Measurements from ENCODE around the gene KCNK3.

KCNK3 gene

GRCh38 chr2:26767894-26768487, 75.5 kb downstream of the KCNK3 start:
- H4K20me1 ChIP-seq (ENCODE audit: insufficient read depth): no peaks in the 10 kb centered on the region

GRCh38 chr2:26768759-26769088, 76.2 kb downstream of the KCNK3 start:
- TF ChIP-seq CTCF (conservative IDR thresholded peaks at IDR 0.05; ENCODE audit: low read depth, low read length): no peak
- Histone ChIP-seq H4K20me1 (ENCODE audit: insufficient read depth) (no peaks in the 10 kb centered on the region), H3K4me1 (ENCODE audit: low read depth, poor library complexity, severe bottlenecking) (peaks cover 72% of the 10 kb centered on the region), H3K36me3 (ENCODE audit: insufficient read depth) (no peaks in the 10 kb centered on the region), H3K27ac (no peak overlapping the region), H3K4me2 (no peak overlapping the region), H3K9ac (no peak overlapping the region), H3K79me2 (ENCODE audit: insufficient read depth, low read depth) (peaks cover 20% of the 10 kb centered on the region; the same call in 1 of the 2 replicates), H3K27me3 (ENCODE audit: insufficient read depth, low read depth) (no peaks in the 10 kb centered on the region), H2AFZ (ENCODE audit: low read depth) (no peak overlapping the region), H3K4me3 (IDR thresholded peaks at IDR 0.05; ENCODE audit: insufficient read depth, low read depth, low read length) (no peak overlapping the region)

More at GRCh38 chr2:26767894-26768487, 75.5 kb downstream of the KCNK3 start:
- no peak overlapping the region for H2AFZ ChIP-seq (ENCODE audit: low read depth)
- H3K4me1 ChIP-seq (ENCODE audit: low read depth, poor library complexity, severe bottlenecking): peaks cover 64% of the 10 kb centered on the region
- no peaks in the 10 kb centered on the region for H3K36me3 ChIP-seq (ENCODE audit: insufficient read depth)
- no peak overlapping the region for H3K9ac ChIP-seq
- TF ChIP-seq CTCF (conservative IDR thresholded peaks at IDR 0.05; ENCODE audit: low read depth, low read length): no peak
- H3K4me3 ChIP-seq (IDR thresholded peaks at IDR 0.05; ENCODE audit: insufficient read depth, low read depth, low read length): no peak overlapping the region
- no peak overlapping the region for H3K4me2 ChIP-seq
- H3K27me3 ChIP-seq (ENCODE audit: insufficient read depth, low read depth): no peaks in the 10 kb centered on the region
- peaks cover 20% of the 10 kb centered on the region; the same call in 1 of the 2 replicates for H3K79me2 ChIP-seq (ENCODE audit: insufficient read depth, low read depth)
- no peak overlapping the region for H3K27ac ChIP-seq

- H3K4me1 ChIP-seq (ENCODE audit: low read depth, poor library complexity, severe bottlenecking): peaks cover 74% of the 10 kb centered on the region
- peaks cover 20% of the 10 kb centered on the region; the same call in 1 of the 2 replicates for H3K79me2 ChIP-seq (ENCODE audit: insufficient read depth, low read depth)
- no peaks in the 10 kb centered on the region for H3K36me3 ChIP-seq (ENCODE audit: insufficient read depth)
- no peak overlapping the region for H3K4me3 ChIP-seq (IDR thresholded peaks at IDR 0.05; ENCODE audit: insufficient read depth, low read depth, low read length)
- TF ChIP-seq CTCF (conservative IDR thresholded peaks at IDR 0.05; ENCODE audit: low read depth, low read length): no peak
- no peaks in the 10 kb centered on the region for H3K27me3 ChIP-seq (ENCODE audit: insufficient read depth, low read depth)
- H3K4me2 ChIP-seq: no peak overlapping the region
- no peaks in the 10 kb centered on the region for H4K20me1 ChIP-seq (ENCODE audit: insufficient read depth)
- H2AFZ ChIP-seq (ENCODE audit: low read depth): no peak overlapping the region
- H3K9ac ChIP-seq: no peak overlapping the region
- H3K27ac ChIP-seq: no peak overlapping the region
Measured at GRCh38 chr2:26769089-26769761, 76.7 kb downstream of the KCNK3 start.

- TF ChIP-seq CTCF (conservative IDR thresholded peaks at IDR 0.05; ENCODE audit: low read depth, low read length): 0 out of 2 replicates have a peak, but pooled peaks have one; percentile 17
- peaks cover 13% of the 10 kb centered on the region; the same call in 1 of the 2 replicates for H3K79me2 ChIP-seq (ENCODE audit: insufficient read depth, low read depth)
- H4K20me1 ChIP-seq (ENCODE audit: insufficient read depth): no peaks in the 10 kb centered on the region
- no peak overlapping the region for H3K4me3 ChIP-seq (IDR thresholded peaks at IDR 0.05; ENCODE audit: insufficient read depth, low read depth, low read length)
- H3K27me3 ChIP-seq (ENCODE audit: insufficient read depth, low read depth): no peaks in the 10 kb centered on the region
- no peak overlapping the region for H2AFZ ChIP-seq (ENCODE audit: low read depth)
- H3K4me1 ChIP-seq (ENCODE audit: low read depth, poor library complexity, severe bottlenecking): peaks cover 60% of the 10 kb centered on the region
- peak overlapping the region; percentile 55 for H3K4me2 ChIP-seq
- H3K36me3 ChIP-seq (ENCODE audit: insufficient read depth): no peaks in the 10 kb centered on the region
- H3K9ac ChIP-seq: no peak overlapping the region
- peak overlapping the region; percentile 65 for H3K27ac ChIP-seq
Measured at GRCh38 chr2:26770986-26771586, 78.6 kb downstream of the KCNK3 start.

Data from KMS-11 (cell line).